K562 (cell line): Measurements from ENCODE around the gene ZNF787. TPM values are rescaled to one million over a fixed set of nuclear protein-coding genes. Genes with fewer than 3 reads are reported as not detected.

Experiments
- GTF3C2 ChIP-seq: IDR thresholded peaks from 3 replicates; pipeline ENCODE4 v1.6.1; 2011; ENCODE audit warnings: borderline replicate concordance, mild to moderate bottlenecking, moderate library complexity; ENCODE audit not compliant: insufficient read length; ENCODE audit errors: extremely low read depth
- HMGXB4 ChIP-seq: sonication (generic); formaldehyde crosslinking; IDR thresholded peaks from 2 replicates; pipeline ENCODE4 v1.8.1; 2023; ENCODE audit warnings: mild to moderate bottlenecking, missing genetic modification reagents
- HSF4 ChIP-seq: fragments of 250-450 bp; sonication (Bioruptor Pico); IDR thresholded peaks from 2 replicates; pipeline ENCODE4 v2.1.2; 2022; ENCODE audit warnings: mild to moderate bottlenecking, moderate library complexity, borderline replicate concordance
- IRF1 ChIP-seq: sonication (generic); formaldehyde crosslinking; IDR thresholded peaks from 2 replicates; pipeline ENCODE4 v1.8.0; 2022; ENCODE audit warnings: missing genetic modification reagents, mild to moderate bottlenecking, borderline replicate concordance
- JUND ChIP-seq, 2 experiments: IDR thresholded peaks; 2 replicates in 1 of 2; 3 replicates in 1 of 2; pipeline ENCODE4 v1.6.1; 2011; ENCODE audit warnings: borderline replicate concordance in 2 of 2, low read depth in 2 of 2, low read length in 2 of 2, improper control_type of control experiment in 1 of 2, missing biosample characterization in 1 of 2, missing genetic modification characterization in 1 of 2, missing genetic modification reagents in 1 of 2
- MAFK ChIP-seq: IDR thresholded peaks from 2 replicates; pipeline ENCODE4 v1.6.1; 2011; ENCODE audit warnings: low read length, improper control_type of control experiment
- MAX ChIP-seq: sonication (generic); formaldehyde crosslinking; IDR thresholded peaks from 2 replicates; pipeline ENCODE4 v1.9.0; 2022; ENCODE audit warnings: mild to moderate bottlenecking, missing genetic modification reagents
- MNT ChIP-seq, 2 experiments: fragments of 450-650 bp; conservative IDR thresholded peaks; 2 replicates each; pipeline ENCODE4 v1.6.1; 2017; ENCODE audit warnings: mild to moderate bottlenecking in 2 of 2, moderate library complexity in 2 of 2
- NELFE ChIP-seq: IDR thresholded peaks from 2 replicates; pipeline ENCODE4 v1.6.1; 2011; ENCODE audit warnings: mild to moderate bottlenecking; ENCODE audit not compliant: insufficient read depth, insufficient read length
- OTX1 ChIP-seq: fragments of 450-650 bp; formaldehyde crosslinking; IDR thresholded peaks from 2 replicates; pipeline ENCODE4 v1.4.0; 2022; ENCODE audit warnings: mild to moderate bottlenecking
- PHF20 ChIP-seq: fragments of 450-650 bp; IDR thresholded peaks from 2 replicates; pipeline ENCODE4 v1.6.1; 2018; ENCODE audit not compliant: partially characterized antibody
- POLR2B ChIP-seq: fragments of 450-650 bp; IDR thresholded peaks from 2 replicates; pipeline ENCODE4 v1.6.1; 2018; ENCODE audit warnings: low read depth; ENCODE audit not compliant: partially characterized antibody
- RBFOX2 ChIP-seq: fragments of 200-400 bp; formaldehyde crosslinking; IDR thresholded peaks from 2 replicates; pipeline ENCODE4 v1.6.1; 2017; ENCODE audit warnings: low read depth, mild to moderate bottlenecking, low read length, moderate library complexity
- SIRT6 ChIP-seq: IDR thresholded peaks from one replicate; pipeline ENCODE4 v1.6.1; 2012; ENCODE audit warnings: low read depth, mild to moderate bottlenecking, control low read depth, inconsistent platforms, low read length, moderate library complexity
- USF2 ChIP-seq: sonication (generic); formaldehyde crosslinking; IDR thresholded peaks from 2 replicates; pipeline ENCODE4 v1.5.0; 2020; ENCODE audit warnings: missing genetic modification reagents
- ZBTB9 ChIP-seq: fragments of 450-650 bp; formaldehyde crosslinking; IDR thresholded peaks from 2 replicates; pipeline ENCODE4 v1.4.0; 2020; ENCODE audit warnings: mild to moderate bottlenecking, moderate library complexity
- ZNF384 ChIP-seq: IDR thresholded peaks from 2 replicates; pipeline ENCODE4 v1.6.1; 2012; ENCODE audit warnings: low read depth, low read length, improper control_type of control experiment
- polyA plus RNA-seq, 8 experiments: library from polyadenylated mRNA; depleted of rRNA in 4 of 8; stranded (reverse) in 5 of 8; unstranded in 3 of 8; fragments of >200 nt; fragmentation: Nextera tagmentation in 2 of 8; fragmentation: Illumina TruSeq in 1 of 8; extraction: Ambion mirVana in 2 of 8; extraction: Trizol in 1 of 8; gene quantifications; 2 replicates each; pipeline versions ENCODE4 v1.2.1 to v1.2.3, GENCODE V29; 2011 to 2014; ENCODE audit warnings: inconsistent platforms in 1 of 8, missing spikeins in 1 of 8
- total RNA-seq, 7 experiments: library from RNA; depleted of rRNA in 6 of 7; stranded (reverse); fragments of >200 nt in 6 of 7; fragmentation: Illumina TruSeq in 2 of 7; extraction: Trizol in 2 of 7; gene quantifications; 2 replicates each; pipeline versions ENCODE4 v1.2.1 to v1.2.3, GENCODE V29; 2011 to 2021; ENCODE audit warnings: low replicate concordance in 1 of 7

Gene ZNF787
- total and polyA plus RNA-seq, 9 of the 15 experiments (the other 6 are each of a cell fraction or from before 2014, with no cell fraction given) = 0.45 to 77.6 (median 7.3) TPM

GRCh38 chr19:56170261-56170660, 49.2 kb upstream of the ZNF787 start (continued):
- no peak for TF ChIP-seq ZBTB9 (CRISPR knock-in tag)
- no peak for TF ChIP-seq OTX1 (CRISPR knock-in tag)
- TF ChIP-seq USF2 (CRISPR knock-in tag) = peak; percentile 76
- TF ChIP-seq NELFE = no peak
- no peak for TF ChIP-seq POLR2B
- TF ChIP-seq PHF20 = no peak
- TF ChIP-seq MNT (conservative IDR thresholded peaks at IDR 0.05) = peak in 1 of 2 experiments; percentile 61; a peak in 3 of 4 replicates
- TF ChIP-seq JUND (IDR thresholded peaks at IDR 0.05; ENCODE audit: borderline replicate concordance, low read depth, low read length) = peak; percentile 75
- TF ChIP-seq JUND (tag; IDR thresholded peaks at IDR 0.05; ENCODE audit: borderline replicate concordance, low read depth, low read length) = peak; percentile 37; the same call in 1 of the 3 replicates
- no peak for TF ChIP-seq SIRT6
- no peak for TF ChIP-seq HSF4
- peak; percentile 75 for TF ChIP-seq MAFK
- TF ChIP-seq HMGXB4 (CRISPR knock-in tag) = no peak
- no peak for TF ChIP-seq RBFOX2
- no peak for TF ChIP-seq IRF1 (CRISPR knock-in tag)
- TF ChIP-seq ZNF384 = no peak
- no peak for TF ChIP-seq GTF3C2
- TF ChIP-seq MAX (CRISPR knock-in tag) = peak; percentile 57
